IPS-NIHi11 (cell line): ENCODE results near the gene PELI2.

Source experiments
- DNase-seq: peaks from one replicate; pipeline ENCODE4 v3.0.0; 2012; ENCODE audit warnings: mixed read lengths, low spot score

The PELI2 gene

GRCh38 chr14:56206596-56206995 is 88.4 kb downstream of the PELI2 start:
- DNase-seq: no peak

- DNase-seq: no peak
Measured at GRCh38 chr14:56207626-56208292, 89.5 kb downstream of the PELI2 start.

DNA sequence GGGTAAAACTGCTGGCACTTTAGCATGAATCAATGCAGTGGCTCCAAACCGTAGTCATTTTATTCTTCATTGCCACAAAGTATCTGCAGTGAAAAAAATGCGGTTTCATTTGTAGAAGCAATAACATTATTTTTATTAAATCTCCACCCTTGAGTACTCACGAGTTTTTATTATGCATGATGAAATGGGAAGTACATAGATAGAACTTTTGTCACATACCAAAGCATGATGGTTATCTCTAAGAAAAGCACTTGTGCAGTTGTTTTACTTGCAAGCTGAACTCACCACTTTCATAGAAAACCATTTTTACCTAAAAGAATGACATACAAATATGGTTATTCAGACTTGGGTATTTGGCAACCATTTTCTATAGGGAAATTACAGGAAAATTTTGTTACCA is 90.3 kb downstream of the PELI2 start:
- no peak for DNase-seq

- DNase-seq: no peak
Measured at GRCh38 chr14:56210571-56210970, 92.4 kb downstream of the PELI2 start.

GRCh38 chr14:56211084-56211483 is 92.9 kb downstream of the PELI2 start:
- no peak for DNase-seq

DNA sequence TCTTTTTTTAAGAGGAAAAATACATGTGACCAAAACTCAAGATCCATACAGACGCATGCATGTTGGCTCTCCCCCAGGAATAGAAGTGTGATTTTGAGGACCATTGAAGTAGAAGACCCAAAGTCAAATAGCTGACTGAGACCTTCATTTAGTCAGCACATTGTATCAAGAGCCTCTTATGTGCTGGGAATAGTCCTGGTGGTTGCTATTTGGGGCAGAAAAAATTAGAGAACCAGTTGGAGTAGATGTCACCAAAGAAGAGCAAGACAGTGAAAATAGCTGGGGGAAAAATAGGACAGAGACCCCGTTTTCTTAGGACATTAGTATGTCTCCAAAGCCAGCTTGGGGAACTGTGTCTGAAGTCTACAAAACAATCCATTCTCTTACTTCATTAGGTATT is 93.6 kb downstream of the PELI2 start:
- no peak for DNase-seq

GRCh38 chr14:56212521-56212920 is 94.3 kb downstream of the PELI2 start:
- no peak for DNase-seq

- no peak for DNase-seq
Measured at GRCh38 chr14:56213306-56213705, 95.1 kb downstream of the PELI2 start.

DNA sequence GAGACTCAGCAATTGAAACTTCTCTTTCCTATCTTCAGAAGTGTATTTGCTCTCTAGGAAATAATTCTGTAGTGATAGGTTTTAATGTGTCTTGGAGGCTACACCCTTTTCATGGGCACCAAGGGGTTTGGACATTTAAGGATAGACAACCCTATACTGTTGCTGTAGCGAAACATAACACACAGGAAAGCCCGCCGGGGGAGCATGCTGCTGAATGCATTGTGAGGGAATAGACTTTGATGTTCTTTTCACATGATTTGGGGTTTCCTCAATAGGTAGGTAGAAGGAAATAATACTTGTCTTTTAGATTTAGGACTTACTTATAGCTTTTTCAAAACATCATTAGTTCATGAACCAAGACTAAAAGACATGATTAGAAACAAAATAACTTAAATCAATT is 97.0 kb downstream of the PELI2 start:
- DNase-seq: no peak

GRCh38 chr14:56216626-56217379 is 98.6 kb downstream of the PELI2 start:
- DNase-seq: no peak

GRCh38 chr14:56217380-56218045 is 99.3 kb downstream of the PELI2 start:
- DNase-seq: no peak

DNA sequence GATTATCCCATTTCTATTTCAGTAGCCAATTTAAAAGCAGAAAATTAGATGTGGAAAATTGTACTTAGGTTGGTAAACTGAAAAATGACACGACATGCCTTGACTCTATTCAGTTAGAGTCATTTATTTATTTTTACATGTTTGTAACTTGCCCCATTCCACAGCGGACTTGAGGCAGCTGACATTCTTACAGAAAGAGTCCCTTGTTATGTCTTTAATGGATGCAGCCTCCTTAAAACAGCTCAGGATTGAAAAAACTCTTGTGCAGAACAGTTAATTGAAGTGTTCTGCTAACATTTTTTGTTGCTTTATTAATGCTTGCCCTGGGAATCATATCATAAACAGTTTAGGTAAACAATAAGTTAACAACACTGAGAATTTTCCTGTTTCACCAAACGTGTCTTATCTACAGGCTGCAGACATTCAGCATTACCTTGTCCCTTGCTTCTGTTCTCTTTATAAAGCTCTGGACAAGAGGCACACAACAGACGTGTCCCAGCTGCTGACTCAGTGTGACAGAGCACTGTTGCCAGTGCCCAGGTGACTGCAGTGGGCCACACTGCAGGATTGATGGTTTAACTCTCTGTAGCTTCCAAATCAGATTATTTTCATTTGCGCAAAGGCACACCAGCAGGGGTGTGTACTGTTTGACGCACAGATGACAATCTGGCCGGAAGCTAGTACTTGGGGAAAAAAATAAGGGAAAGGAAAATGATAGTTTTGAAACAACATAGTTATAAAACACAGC is 101.6 kb downstream of the PELI2 start:
- DNase-seq: no peak

GRCh38 chr14:56221382-56222128 is 103.3 kb downstream of the PELI2 start:
- no peak for DNase-seq

GRCh38 chr14:56224229-56224628 is 106.0 kb downstream of the PELI2 start:
- no peak for DNase-seq

DNA sequence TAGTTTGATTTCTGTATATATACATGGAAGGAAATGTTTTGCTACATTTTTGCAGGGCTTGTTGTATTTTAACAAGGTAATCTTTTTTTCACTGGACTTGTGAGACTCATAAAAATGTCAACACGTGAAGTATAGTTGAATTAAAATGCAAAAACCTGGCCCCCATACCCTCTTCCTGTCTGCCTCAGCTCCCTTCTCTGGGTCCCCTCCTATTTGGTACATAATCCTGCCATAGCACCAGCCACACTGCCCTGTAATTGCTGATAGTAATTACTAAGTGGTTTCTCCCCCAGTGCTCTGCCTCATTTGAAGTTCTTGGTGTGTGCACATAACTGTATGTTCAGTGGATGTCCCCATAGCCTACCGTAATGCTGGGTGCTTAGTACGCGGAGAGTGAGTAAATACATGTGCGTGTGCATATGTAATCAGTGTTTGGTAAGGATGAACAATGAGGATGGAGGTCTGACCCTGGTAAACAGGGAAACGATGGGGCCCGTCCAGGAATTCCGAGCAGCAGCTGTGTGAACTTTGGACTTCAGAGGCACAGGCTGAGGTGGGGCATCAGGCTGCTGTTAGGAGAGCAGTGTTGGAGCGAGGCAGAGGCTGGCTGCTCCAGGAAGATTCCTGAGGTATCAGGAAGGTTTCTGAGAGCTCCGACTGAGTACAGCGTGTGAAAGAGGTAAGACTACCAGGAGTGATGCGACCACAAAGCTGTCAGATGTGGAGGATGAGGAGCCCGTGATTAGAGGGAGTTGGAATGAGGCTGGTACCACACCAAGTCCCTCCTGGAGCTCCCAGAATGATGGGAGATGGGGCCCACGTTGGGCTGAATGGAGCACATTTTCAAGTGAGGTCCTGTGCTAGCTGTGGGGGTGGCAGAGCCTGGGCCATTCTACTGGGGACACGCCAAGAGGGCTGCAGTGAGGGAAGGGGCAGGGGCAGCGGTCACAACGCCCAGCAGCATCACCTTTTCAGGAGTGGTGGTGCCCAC is 106.8 kb downstream of the PELI2 start:
- no peak for DNase-seq

DNA sequence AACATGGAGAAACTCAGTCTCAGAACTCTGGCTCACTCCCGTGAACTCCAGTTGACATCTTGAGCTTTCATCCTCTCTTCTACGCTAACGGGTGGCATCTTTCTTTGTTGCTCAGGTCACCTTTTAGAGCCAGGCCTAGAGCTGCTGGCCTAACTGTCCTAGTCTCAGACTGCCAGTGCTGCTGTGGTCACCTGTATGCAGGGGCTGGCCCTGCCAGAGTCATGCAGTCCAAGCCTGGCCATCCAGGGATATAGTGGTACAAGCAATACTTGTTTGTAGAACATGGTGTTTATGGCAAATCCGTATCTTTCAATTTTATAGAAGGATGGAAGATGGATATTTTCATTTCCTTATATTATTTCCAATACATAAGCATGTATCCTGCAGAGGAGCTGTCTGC is 117.2 kb downstream of the PELI2 start:
- no peak for DNase-seq

DNA sequence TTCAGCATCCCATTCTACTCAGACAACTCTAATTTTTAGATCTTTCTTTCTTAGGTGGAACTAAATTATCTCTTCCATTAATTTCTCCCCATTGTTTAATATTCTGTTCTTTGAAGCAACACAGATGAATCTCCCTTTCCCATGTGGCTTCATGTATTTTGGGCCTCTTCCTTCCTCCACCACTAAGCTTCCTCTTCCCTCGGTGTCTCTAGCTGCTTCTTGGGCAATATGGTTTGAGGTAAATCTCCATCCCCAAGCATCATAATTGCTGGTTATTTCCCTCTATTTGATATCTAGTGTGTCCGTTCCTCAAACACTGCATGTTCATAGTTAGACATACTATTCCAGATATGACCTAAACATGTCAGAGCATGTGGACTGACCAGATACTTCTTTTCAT is 119.2 kb downstream of the PELI2 start:
- no peak for DNase-seq

GRCh38 chr14:56241461-56241860 is 123.2 kb downstream of the PELI2 start:
- DNase-seq: no peak

- DNase-seq: no peak
Measured at GRCh38 chr14:56243110-56243509, 124.9 kb downstream of the PELI2 start.

DNA sequence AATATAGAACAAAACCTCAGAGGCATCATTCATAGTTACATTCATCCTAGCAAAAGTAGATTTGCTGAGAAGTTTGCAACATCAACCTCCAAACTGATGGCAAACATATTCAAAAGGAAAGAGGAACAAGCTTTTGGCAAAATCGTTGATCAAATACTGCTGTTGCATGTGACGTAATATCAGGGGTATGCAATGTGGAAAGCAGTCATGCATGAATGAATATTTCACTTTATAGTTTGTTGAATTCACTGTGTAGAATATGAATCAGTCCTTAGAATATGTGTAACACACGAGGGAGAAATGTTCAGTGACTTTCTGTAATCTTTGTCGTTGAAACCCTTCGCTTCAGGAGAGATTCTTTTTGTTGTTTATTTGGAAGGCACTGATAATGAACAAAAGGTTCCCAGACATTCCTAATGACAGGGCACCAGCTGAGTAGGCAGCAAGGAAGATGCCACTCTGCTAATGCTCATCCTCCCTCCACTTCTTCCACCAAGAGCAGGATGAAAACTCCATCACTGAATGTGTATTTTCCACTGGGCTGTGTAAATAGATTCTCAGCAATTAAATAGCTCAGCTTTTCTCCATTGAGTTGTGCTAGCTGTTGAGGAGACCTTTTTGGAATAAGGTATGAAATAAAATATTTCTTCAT is 126.1 kb downstream of the PELI2 start:
- no peak for DNase-seq
